Omental fat pad (tissue), 4 donors: ENCODE data around the gene ECSCR. TPM values are rescaled to one million over a fixed set of nuclear protein-coding genes. Genes with fewer than 3 reads are reported as not detected.

Experiments
- ATAC-seq: fragments of 150-250 bp; one replicate; pipeline ENCODE4 v1.9.1; 2016; ENCODE audit warnings: mild to moderate bottlenecking, moderate library complexity; ENCODE audit not compliant: low FRiP score
- DNase-seq: peaks from one replicate; pipeline ENCODE4 v3.0.0-alpha.2; 2019; ENCODE audit warnings: low spot score
- total RNA-seq, 4 donors: library from RNA; depleted of rRNA; stranded (reverse); fragments of >200 nt; gene quantifications; one replicate each; pipeline ENCODE4 v1.1.0, GENCODE V29; 2016
- TF ChIP-seq, protein P1 (sequence below), 3 donors: fragments of 450-650 bp; IDR thresholded peaks; one replicate each; pipeline ENCODE4 v1.5.1; 2016 to 2017; ENCODE audit warnings: antibody characterized with exemption in 3 of 3, mild to moderate bottlenecking in 3 of 3, moderate library complexity in 2 of 3

The ECSCR gene
- total RNA-seq, 4 donors from 2014 or later = 17.9 to 57.4 (median 35.9) TPM

DNA sequence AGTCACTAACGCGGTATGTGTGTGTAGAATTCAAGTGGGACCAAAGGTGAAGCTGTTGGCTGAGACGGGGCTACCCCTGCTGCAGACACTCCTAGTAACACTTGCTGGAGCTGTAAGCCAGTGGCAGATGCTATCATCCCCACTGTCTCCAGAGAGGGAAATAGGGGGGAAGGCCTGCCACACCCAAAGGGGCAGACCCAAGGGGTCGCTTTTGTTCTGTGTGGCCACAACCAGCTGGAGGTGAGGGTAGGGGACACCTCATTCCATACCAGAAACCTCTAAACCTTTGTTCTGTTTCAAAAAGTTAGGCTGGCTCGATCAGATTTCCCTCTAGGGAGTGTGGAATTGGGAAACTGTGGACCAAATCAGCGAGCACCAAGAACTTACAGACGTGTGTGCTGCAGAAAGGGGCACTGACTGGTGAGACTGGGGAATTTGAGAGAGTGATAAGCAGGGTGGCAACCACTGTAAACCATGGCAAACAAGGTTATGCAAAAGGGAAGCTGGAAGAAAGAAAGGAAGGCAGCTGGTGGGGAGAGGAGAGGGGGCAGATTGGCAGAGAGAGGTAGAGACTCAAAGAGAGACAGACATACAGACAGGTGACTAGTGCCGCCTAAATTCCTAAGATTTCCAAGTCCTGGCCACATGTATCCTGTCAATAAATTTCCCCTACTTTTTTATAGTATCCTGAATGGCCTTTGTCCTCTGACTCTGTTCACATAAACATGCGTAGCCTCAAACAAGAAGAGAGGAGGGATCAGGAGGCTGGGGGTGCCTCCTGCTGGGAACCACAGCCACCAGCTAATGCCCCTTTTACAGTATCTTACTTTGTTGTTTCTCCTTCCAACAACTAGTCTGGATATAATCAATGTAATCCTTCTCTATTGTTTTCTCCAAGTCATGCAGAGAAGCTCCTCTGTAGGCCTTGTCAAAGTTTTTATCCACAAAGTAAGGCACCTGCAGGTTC, 43.0 kb downstream of the ECSCR start:
- DNase-seq = no peak
- ATAC-seq = no peak
- TF ChIP-seq, protein P1, sequence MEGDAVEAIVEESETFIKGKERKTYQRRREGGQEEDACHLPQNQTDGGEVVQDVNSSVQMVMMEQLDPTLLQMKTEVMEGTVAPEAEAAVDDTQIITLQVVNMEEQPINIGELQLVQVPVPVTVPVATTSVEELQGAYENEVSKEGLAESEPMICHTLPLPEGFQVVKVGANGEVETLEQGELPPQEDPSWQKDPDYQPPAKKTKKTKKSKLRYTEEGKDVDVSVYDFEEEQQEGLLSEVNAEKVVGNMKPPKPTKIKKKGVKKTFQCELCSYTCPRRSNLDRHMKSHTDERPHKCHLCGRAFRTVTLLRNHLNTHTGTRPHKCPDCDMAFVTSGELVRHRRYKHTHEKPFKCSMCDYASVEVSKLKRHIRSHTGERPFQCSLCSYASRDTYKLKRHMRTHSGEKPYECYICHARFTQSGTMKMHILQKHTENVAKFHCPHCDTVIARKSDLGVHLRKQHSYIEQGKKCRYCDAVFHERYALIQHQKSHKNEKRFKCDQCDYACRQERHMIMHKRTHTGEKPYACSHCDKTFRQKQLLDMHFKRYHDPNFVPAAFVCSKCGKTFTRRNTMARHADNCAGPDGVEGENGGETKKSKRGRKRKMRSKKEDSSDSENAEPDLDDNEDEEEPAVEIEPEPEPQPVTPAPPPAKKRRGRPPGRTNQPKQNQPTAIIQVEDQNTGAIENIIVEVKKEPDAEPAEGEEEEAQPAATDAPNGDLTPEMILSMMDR (IDR thresholded peaks at IDR 0.05) = no peak

DNA sequence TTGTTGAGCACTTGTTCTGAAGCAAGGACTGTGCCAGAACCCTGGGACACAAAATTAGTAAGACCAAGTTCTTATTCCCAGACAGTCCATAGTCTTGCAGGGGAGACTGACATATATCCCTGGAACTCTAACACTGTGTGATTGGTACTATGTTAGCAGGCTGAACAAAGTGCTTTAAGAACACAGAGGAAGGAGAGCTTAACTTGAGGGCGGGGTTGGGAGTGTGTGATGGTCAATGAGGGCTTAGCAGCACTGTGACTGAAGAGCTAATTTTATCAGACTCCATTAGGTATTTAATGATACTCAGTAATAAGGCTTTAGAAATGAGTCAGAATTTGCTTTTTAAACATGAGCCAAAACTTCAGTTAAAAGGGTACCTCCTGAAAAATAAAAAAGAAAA, 43.8 kb downstream of the ECSCR start:
- TF ChIP-seq, protein P1 (IDR thresholded peaks at IDR 0.05) = no peak
- no peak for ATAC-seq
- no peak for DNase-seq

DNA sequence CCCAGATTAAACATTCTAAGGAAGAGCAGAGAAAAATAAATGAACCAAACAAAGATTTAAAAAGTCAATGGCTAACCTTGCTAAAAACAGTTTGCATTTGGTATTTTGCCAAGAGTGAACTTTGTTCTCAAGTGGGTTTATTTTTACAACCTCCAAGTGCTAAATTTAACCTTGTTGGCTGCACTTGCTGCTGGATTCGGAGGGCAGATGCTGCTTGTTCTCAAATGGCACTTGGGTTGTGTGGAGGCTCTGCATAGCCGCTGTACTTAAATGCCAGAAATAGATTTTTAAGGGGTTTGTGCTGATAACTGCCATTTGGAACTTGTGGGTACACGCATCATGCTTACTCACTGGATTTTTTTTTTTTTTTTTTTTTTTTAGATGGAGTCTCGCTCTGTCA, 45.3 kb downstream of the ECSCR start:
- DNase-seq (no peak), ATAC-seq (no peak)
- TF ChIP-seq, protein P1 (IDR thresholded peaks at IDR 0.05) = no peak

DNA sequence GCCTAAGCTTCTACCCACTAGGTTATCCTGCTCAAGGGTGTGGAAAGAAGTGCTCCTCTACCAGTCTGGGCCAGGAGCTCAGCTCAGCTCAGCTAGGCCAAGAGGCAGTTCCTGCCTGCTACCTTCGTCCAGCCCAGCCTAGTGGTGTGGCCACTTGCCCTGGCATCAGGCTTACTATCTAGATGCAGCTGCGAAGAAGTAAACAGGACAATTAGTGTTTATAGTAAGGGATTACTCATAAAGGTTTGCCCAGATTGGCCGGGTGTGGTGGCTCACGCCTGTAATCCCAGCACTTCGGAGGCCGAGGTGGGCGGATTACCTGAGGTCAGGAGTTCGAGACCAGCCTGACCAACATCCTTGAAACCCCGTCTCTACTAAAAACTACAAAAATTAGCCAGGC, 45.9 kb downstream of the ECSCR start:
- DNase-seq (no peak), ATAC-seq (no peak)
- TF ChIP-seq, protein P1 (IDR thresholded peaks at IDR 0.05) = no peak

GRCh38 chr5:139415869-139416268, 46.7 kb downstream of the ECSCR start:
- TF ChIP-seq, protein P1 (IDR thresholded peaks at IDR 0.05) = no peak
- no peak for ATAC-seq
- DNase-seq = no peak

DNA sequence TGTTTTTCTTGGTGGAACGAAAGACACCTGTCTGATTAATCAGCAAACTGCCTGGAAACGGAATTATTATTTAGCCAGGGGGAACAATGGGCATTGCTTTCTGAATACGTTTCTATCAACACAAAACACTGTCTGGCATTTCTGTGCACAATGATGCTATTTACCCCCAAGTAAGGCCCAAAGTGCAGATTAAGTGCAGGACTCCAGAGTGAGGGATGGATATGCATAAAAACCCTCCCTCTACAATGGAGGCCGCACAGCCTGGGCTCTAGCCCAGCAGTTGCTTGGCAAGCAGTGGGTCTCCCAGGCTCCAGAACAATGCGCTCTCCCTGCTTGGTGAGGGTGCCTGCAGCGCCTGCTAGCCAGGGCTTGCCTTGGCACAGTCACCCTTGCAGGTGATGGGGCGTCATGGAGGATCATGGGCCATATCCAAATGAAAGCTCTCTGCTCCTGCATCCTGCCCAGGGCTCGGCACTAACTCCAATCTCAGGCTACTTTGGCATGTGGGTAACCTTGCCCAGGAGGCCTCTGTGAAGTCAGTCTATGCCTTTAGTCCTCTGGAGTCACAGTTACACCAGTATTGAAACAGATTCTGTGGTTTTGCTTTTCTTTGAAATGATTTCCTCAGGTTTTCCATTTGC, 47.2 kb downstream of the ECSCR start:
- DNase-seq (no peak), ATAC-seq (no peak)
- TF ChIP-seq, protein P1 (IDR thresholded peaks at IDR 0.05) = no peak
